GM23338 (cell line): Measurements from ENCODE around the gene SLC25A17. TPM values are rescaled to one million over a fixed set of nuclear protein-coding genes. Genes with fewer than 3 reads are reported as not detected.

Source experiments
- ATAC-seq: fragments of 200-7000 bp; cut with Tn5 transposase; 3 replicates; pipeline ENCODE4 v1.9.1; 2020
- DNase-seq: peaks from one replicate; pipeline ENCODE4 v3.0.0-alpha.2; 2015; ENCODE audit warnings: low spot score
- H2AFZ ChIP-seq: fragments of 200-600 bp; sonication (generic); 2 replicates; pipeline ENCODE4 v1.8.0; 2016; ENCODE audit warnings: antibody characterized with exemption, mild to moderate bottlenecking, moderate library complexity
- H3F3A ChIP-seq: fragments of 200-600 bp; sonication (generic); replicated peaks from 2 replicates; pipeline ENCODE4 v1.8.0; 2017; ENCODE audit warnings: antibody characterized with exemption, mixed run types, low read depth
- H3K27ac ChIP-seq: fragments of 200-600 bp; sonication (generic); 2 replicates; pipeline ENCODE4 v1.6.1; 2016; ENCODE audit warnings: low read depth
- H3K27me3 ChIP-seq: fragments of 200-600 bp; sonication (generic); 2 replicates; pipeline ENCODE4 v1.8.0; 2016; ENCODE audit warnings: mild to moderate bottlenecking, mixed run types, moderate library complexity; ENCODE audit not compliant: insufficient read depth
- H3K36me3 ChIP-seq: fragments of 200-600 bp; sonication (generic); 2 replicates; pipeline ENCODE4 v1.8.0; 2016; ENCODE audit warnings: mild to moderate bottlenecking; ENCODE audit not compliant: insufficient read depth
- H3K4me1 ChIP-seq: fragments of 200-600 bp; sonication (generic); 2 replicates; pipeline ENCODE4 v1.8.0; 2016; ENCODE audit warnings: mild to moderate bottlenecking, moderate library complexity; ENCODE audit not compliant: insufficient read depth
- H3K4me2 ChIP-seq: fragments of 200-600 bp; sonication (generic); 2 replicates; pipeline ENCODE4 v1.7.1; 2017; ENCODE audit warnings: mixed run types
- H3K4me3 ChIP-seq: fragments of 200-600 bp; sonication (generic); 2 replicates; pipeline ENCODE4 v1.6.1; 2016; ENCODE audit warnings: mixed run types
- H3K79me2 ChIP-seq: fragments of 200-600 bp; sonication (generic); replicated peaks from 2 replicates; pipeline ENCODE4 v1.8.0; 2017; ENCODE audit warnings: mild to moderate bottlenecking; ENCODE audit not compliant: insufficient read depth
- H3K9me2 ChIP-seq: fragments of 200-600 bp; sonication (generic); 2 replicates; pipeline ENCODE4 v1.8.0; 2017; ENCODE audit not compliant: insufficient read depth
- H4K20me1 ChIP-seq: fragments of 200-600 bp; sonication (generic); replicated peaks from 2 replicates; pipeline ENCODE4 v1.8.0; 2017; ENCODE audit warnings: mild to moderate bottlenecking; ENCODE audit not compliant: insufficient read depth
- H3K27ac Mint-ChIP-seq: 2 replicates; pipeline ENCODE4 v1.8.0; 2020; ENCODE audit warnings: inconsistent platforms, mild to moderate bottlenecking, moderate library complexity, mixed read lengths
- H3K27me3 Mint-ChIP-seq: 3 replicates; pipeline ENCODE4 v1.8.0; 2022; ENCODE audit warnings: low read depth, mild to moderate bottlenecking, moderate library complexity, mixed read lengths, inconsistent platforms; ENCODE audit not compliant: insufficient read depth, poor library complexity
- H3K36me3 Mint-ChIP-seq: 3 replicates; pipeline ENCODE4 v1.8.0; 2021; ENCODE audit warnings: low read depth, mild to moderate bottlenecking, inconsistent platforms, moderate library complexity, mixed read lengths
- H3K4me1 Mint-ChIP-seq: 3 replicates; pipeline ENCODE4 v1.8.0; 2020; ENCODE audit warnings: mild to moderate bottlenecking, inconsistent platforms, mixed read lengths
- H3K4me3 Mint-ChIP-seq: 3 replicates; pipeline ENCODE4 v1.8.0; 2021; ENCODE audit warnings: moderate library complexity, mild to moderate bottlenecking, inconsistent platforms, mixed read lengths
- H3K9me3 Mint-ChIP-seq: 3 replicates; pipeline ENCODE4 v1.8.0; 2020; ENCODE audit warnings: moderate library complexity, mild to moderate bottlenecking, inconsistent platforms, mixed read lengths
- CREB1 ChIP-seq: fragments of 250-450 bp; sonication (Bioruptor Pico); IDR thresholded peaks from 2 replicates; pipeline ENCODE4 v1.5.0; 2020; ENCODE audit warnings: low read depth, mild to moderate bottlenecking, moderate library complexity
- EZH2 ChIP-seq: fragments of 200-600 bp; sonication (generic); IDR thresholded peaks from one replicate; pipeline ENCODE4 v1.8.0; 2017; ENCODE audit warnings: antibody characterized with exemption, mild to moderate bottlenecking, low read depth; ENCODE audit not compliant: unreplicated experiment
- EZH2phosphoT487 ChIP-seq: fragments of 200-600 bp; sonication (generic); IDR thresholded peaks from one replicate; pipeline ENCODE4 v1.8.1; 2018; ENCODE audit warnings: antibody characterized with exemption; ENCODE audit not compliant: unreplicated experiment
- JUNB ChIP-seq: IDR thresholded peaks from one replicate; pipeline ENCODE4 v1.6.1; 2016; ENCODE audit warnings: antibody characterized with exemption; ENCODE audit not compliant: unreplicated experiment
- NANOG ChIP-seq: IDR thresholded peaks from 2 replicates; pipeline ENCODE4 v1.6.1; 2016; ENCODE audit warnings: antibody characterized with exemption, borderline replicate concordance
- POLR2AphosphoS5 ChIP-seq: IDR thresholded peaks from 2 replicates; pipeline ENCODE4 v1.6.1; 2016; ENCODE audit warnings: antibody characterized with exemption, low read depth
- STAT1 ChIP-seq: IDR thresholded peaks from one replicate; pipeline ENCODE4 v1.6.1; 2016; ENCODE audit warnings: antibody characterized with exemption; ENCODE audit not compliant: unreplicated experiment
- ZNF114 ChIP-seq: fragments of 250-450 bp; sonication (Bioruptor Pico); IDR thresholded peaks from 2 replicates; pipeline ENCODE4 v1.5.0; 2020; ENCODE audit warnings: mild to moderate bottlenecking, moderate library complexity
- ZNF331 ChIP-seq: fragments of 250-450 bp; sonication (Bioruptor Pico); IDR thresholded peaks from 2 replicates; pipeline ENCODE4 v1.5.0; 2020; ENCODE audit warnings: low read depth, mild to moderate bottlenecking, moderate library complexity
- polyA plus RNA-seq: library from polyadenylated mRNA; unstranded; fragments of >200 nt; fragmentation: Nextera tagmentation; extraction: Ambion mirVana; gene quantifications from 2 replicates; pipeline ENCODE4 v1.2.1, GENCODE V29; 2016
- total RNA-seq: library from RNA; depleted of rRNA; stranded (reverse); fragments of >200 nt; shearing (Covaris generic); gene quantifications from 2 replicates; pipeline ENCODE4 v1.2.3, GENCODE V29; 2014
- TF ChIP-seq, protein P1 (sequence below): IDR thresholded peaks from 2 replicates; pipeline ENCODE4 v1.6.1; 2016; ENCODE audit warnings: antibody characterized with exemption
- TF ChIP-seq, protein P2 (sequence below), 2 experiments: fragments of 200-600 bp in 1 of 2; sonication (generic) in 1 of 2; conservative IDR thresholded peaks; 2 replicates each; pipeline versions ENCODE4 v1.5.1 to v1.6.1; 2016 to 2017; ENCODE audit warnings: antibody characterized with exemption in 2 of 2, low read depth in 2 of 2, mild to moderate bottlenecking in 2 of 2, moderate library complexity in 1 of 2
- TF ChIP-seq, protein P3 (sequence below): fragments of 250-450 bp; sonication (Bioruptor Pico); IDR thresholded peaks from 2 replicates; pipeline ENCODE4 v1.5.0; 2020; ENCODE audit warnings: mild to moderate bottlenecking, moderate library complexity
- TF ChIP-seq, protein P4 (sequence below): IDR thresholded peaks from one replicate; pipeline ENCODE4 v1.6.1; 2018; ENCODE audit warnings: antibody characterized with exemption; ENCODE audit not compliant: unreplicated experiment

Gene SLC25A17
- total and polyA plus RNA-seq, 2 experiments from 2014 or later, result 35.4 to 43.6 TPM

DNA sequence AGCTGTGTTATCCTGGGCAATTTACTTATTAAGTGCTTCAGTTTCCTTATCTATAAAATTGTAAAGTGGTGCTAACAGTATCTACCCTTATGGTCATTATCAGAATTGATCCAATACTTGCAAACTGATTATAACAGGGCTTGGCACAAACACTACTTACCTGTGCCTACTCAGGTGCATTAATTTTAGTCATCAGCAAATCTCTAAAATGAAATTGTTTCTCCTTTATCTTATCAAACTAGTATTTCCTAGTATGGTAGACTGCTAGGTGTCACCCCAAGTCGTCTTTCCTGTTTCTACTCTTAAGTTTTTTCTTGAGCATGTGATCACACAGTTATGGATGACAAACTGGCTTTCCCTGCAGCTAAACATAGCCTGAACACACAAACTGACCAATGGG, 4.3 kb upstream of the SLC25A17 start:
- Mint-ChIP-seq H3K27ac (no peak overlapping the region), H3K4me3 (no peak overlapping the region), H3K27me3 (no peaks in the 10 kb centered on the region), H3K36me3 (peaks cover 41% of the 10 kb centered on the region), H3K4me1 (peaks cover 35% of the 10 kb centered on the region), H3K9me3 (no peaks in the 10 kb centered on the region)
- no peak overlapping the region for H3K4me2 ChIP-seq
- H3K27ac ChIP-seq, result peak overlapping the region; percentile 17
- peaks cover 33% of the 10 kb centered on the region for H3K4me1 ChIP-seq
- DNase-seq (no peak), ATAC-seq (no peak)
- H3K36me3 ChIP-seq, result 0 out of 2 replicates have a peak, but pooled peaks cover 8% of the 10 kb centered on the region
- H3K9me2 ChIP-seq, result no peaks in the 10 kb centered on the region
- H4K20me1 ChIP-seq, result peaks cover 1% of the 10 kb centered on the region; the same call in 1 of the 2 replicates
- no peak overlapping the region for H3K4me3 ChIP-seq
- no peak overlapping the region for H2AFZ ChIP-seq
- peaks cover 6% of the 10 kb centered on the region for H3K79me2 ChIP-seq
- TF ChIP-seq STAT1 (no peak), EZH2 (no peak), EZH2phosphoT487 (no peak), ZNF331 (CRISPR knock-in tag) (no peak), CREB1 (CRISPR knock-in tag) (no peak), NANOG (no peak), ZNF114 (CRISPR knock-in tag) (no peak), JUNB (no peak), POLR2AphosphoS5 (no peak)
- TF ChIP-seq, protein P1, sequence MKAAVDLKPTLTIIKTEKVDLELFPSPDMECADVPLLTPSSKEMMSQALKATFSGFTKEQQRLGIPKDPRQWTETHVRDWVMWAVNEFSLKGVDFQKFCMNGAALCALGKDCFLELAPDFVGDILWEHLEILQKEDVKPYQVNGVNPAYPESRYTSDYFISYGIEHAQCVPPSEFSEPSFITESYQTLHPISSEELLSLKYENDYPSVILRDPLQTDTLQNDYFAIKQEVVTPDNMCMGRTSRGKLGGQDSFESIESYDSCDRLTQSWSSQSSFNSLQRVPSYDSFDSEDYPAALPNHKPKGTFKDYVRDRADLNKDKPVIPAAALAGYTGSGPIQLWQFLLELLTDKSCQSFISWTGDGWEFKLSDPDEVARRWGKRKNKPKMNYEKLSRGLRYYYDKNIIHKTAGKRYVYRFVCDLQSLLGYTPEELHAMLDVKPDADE, result no peak
- TF ChIP-seq, protein P2, sequence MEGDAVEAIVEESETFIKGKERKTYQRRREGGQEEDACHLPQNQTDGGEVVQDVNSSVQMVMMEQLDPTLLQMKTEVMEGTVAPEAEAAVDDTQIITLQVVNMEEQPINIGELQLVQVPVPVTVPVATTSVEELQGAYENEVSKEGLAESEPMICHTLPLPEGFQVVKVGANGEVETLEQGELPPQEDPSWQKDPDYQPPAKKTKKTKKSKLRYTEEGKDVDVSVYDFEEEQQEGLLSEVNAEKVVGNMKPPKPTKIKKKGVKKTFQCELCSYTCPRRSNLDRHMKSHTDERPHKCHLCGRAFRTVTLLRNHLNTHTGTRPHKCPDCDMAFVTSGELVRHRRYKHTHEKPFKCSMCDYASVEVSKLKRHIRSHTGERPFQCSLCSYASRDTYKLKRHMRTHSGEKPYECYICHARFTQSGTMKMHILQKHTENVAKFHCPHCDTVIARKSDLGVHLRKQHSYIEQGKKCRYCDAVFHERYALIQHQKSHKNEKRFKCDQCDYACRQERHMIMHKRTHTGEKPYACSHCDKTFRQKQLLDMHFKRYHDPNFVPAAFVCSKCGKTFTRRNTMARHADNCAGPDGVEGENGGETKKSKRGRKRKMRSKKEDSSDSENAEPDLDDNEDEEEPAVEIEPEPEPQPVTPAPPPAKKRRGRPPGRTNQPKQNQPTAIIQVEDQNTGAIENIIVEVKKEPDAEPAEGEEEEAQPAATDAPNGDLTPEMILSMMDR (conservative IDR thresholded peaks at IDR 0.05; ENCODE audit: low read depth in 2 of 2), result no peak
- TF ChIP-seq, protein P3, sequence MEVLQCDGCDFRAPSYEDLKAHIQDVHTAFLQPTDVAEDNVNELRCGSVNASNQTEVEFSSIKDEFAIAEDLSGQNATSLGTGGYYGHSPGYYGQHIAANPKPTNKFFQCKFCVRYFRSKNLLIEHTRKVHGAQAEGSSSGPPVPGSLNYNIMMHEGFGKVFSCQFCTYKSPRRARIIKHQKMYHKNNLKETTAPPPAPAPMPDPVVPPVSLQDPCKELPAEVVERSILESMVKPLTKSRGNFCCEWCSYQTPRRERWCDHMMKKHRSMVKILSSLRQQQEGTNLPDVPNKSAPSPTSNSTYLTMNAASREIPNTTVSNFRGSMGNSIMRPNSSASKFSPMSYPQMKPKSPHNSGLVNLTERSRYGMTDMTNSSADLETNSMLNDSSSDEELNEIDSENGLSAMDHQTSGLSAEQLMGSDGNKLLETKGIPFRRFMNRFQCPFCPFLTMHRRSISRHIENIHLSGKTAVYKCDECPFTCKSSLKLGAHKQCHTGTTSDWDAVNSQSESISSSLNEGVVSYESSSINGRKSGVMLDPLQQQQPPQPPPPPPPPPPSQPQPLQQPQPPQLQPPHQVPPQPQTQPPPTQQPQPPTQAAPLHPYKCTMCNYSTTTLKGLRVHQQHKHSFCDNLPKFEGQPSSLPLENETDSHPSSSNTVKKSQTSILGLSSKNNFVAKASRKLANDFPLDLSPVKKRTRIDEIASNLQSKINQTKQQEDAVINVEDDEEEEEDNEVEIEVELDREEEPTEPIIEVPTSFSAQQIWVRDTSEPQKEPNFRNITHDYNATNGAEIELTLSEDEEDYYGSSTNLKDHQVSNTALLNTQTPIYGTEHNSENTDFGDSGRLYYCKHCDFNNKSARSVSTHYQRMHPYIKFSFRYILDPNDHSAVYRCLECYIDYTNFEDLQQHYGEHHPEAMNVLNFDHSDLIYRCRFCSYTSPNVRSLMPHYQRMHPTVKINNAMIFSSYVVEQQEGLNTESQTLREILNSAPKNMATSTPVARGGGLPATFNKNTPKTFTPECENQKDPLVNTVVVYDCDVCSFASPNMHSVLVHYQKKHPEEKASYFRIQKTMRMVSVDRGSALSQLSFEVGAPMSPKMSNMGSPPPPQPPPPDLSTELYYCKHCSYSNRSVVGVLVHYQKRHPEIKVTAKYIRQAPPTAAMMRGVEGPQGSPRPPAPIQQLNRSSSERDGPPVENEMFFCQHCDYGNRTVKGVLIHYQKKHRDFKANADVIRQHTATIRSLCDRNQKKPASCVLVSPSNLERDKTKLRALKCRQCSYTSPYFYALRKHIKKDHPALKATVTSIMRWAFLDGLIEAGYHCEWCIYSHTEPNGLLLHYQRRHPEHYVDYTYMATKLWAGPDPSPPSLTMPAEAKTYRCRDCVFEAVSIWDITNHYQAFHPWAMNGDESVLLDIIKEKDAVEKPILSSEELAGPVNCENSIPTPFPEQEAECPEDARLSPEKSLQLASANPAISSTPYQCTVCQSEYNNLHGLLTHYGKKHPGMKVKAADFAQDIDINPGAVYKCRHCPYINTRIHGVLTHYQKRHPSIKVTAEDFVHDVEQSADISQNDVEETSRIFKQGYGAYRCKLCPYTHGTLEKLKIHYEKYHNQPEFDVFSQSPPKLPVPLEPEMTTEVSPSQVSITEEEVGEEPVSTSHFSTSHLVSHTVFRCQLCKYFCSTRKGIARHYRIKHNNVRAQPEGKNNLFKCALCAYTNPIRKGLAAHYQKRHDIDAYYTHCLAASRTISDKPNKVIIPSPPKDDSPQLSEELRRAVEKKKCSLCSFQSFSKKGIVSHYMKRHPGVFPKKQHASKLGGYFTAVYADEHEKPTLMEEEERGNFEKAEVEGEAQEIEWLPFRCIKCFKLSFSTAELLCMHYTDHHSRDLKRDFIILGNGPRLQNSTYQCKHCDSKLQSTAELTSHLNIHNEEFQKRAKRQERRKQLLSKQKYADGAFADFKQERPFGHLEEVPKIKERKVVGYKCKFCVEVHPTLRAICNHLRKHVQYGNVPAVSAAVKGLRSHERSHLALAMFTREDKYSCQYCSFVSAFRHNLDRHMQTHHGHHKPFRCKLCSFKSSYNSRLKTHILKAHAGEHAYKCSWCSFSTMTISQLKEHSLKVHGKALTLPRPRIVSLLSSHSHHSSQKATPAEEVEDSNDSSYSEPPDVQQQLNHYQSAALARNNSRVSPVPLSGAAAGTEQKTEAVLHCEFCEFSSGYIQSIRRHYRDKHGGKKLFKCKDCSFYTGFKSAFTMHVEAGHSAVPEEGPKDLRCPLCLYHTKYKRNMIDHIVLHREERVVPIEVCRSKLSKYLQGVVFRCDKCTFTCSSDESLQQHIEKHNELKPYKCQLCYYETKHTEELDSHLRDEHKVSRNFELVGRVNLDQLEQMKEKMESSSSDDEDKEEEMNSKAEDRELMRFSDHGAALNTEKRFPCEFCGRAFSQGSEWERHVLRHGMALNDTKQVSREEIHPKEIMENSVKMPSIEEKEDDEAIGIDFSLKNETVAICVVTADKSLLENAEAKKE (CRISPR knock-in tag), result no peak
- TF ChIP-seq, protein P4, sequence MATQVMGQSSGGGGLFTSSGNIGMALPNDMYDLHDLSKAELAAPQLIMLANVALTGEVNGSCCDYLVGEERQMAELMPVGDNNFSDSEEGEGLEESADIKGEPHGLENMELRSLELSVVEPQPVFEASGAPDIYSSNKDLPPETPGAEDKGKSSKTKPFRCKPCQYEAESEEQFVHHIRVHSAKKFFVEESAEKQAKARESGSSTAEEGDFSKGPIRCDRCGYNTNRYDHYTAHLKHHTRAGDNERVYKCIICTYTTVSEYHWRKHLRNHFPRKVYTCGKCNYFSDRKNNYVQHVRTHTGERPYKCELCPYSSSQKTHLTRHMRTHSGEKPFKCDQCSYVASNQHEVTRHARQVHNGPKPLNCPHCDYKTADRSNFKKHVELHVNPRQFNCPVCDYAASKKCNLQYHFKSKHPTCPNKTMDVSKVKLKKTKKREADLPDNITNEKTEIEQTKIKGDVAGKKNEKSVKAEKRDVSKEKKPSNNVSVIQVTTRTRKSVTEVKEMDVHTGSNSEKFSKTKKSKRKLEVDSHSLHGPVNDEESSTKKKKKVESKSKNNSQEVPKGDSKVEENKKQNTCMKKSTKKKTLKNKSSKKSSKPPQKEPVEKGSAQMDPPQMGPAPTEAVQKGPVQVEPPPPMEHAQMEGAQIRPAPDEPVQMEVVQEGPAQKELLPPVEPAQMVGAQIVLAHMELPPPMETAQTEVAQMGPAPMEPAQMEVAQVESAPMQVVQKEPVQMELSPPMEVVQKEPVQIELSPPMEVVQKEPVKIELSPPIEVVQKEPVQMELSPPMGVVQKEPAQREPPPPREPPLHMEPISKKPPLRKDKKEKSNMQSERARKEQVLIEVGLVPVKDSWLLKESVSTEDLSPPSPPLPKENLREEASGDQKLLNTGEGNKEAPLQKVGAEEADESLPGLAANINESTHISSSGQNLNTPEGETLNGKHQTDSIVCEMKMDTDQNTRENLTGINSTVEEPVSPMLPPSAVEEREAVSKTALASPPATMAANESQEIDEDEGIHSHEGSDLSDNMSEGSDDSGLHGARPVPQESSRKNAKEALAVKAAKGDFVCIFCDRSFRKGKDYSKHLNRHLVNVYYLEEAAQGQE, result no peak
- peaks cover 13% of the 10 kb centered on the region for H3F3A ChIP-seq
- H3K27me3 ChIP-seq, result no peaks in the 10 kb centered on the region
